GM23338 (cell line): ENCODE results near the gene MRPL27. TPM values are rescaled to one million over a fixed set of nuclear protein-coding genes. Genes with fewer than 3 reads are reported as not detected.

ENCODE experiments used
- ATAC-seq: fragments of 200-7000 bp; cut with Tn5 transposase; 3 replicates; pipeline ENCODE4 v1.9.1; 2020
- DNase-seq: peaks from one replicate; pipeline ENCODE4 v3.0.0-alpha.2; 2015; ENCODE audit warnings: low spot score
- H2AFZ ChIP-seq: fragments of 200-600 bp; sonication (generic); 2 replicates; pipeline ENCODE4 v1.8.0; 2016; ENCODE audit warnings: antibody characterized with exemption, mild to moderate bottlenecking, moderate library complexity
- H3F3A ChIP-seq: fragments of 200-600 bp; sonication (generic); replicated peaks from 2 replicates; pipeline ENCODE4 v1.8.0; 2017; ENCODE audit warnings: antibody characterized with exemption, mixed run types, low read depth
- H3K27ac ChIP-seq: fragments of 200-600 bp; sonication (generic); 2 replicates; pipeline ENCODE4 v1.6.1; 2016; ENCODE audit warnings: low read depth
- H3K27me3 ChIP-seq: fragments of 200-600 bp; sonication (generic); 2 replicates; pipeline ENCODE4 v1.8.0; 2016; ENCODE audit warnings: mild to moderate bottlenecking, mixed run types, moderate library complexity; ENCODE audit not compliant: insufficient read depth
- H3K36me3 ChIP-seq: fragments of 200-600 bp; sonication (generic); 2 replicates; pipeline ENCODE4 v1.8.0; 2016; ENCODE audit warnings: mild to moderate bottlenecking; ENCODE audit not compliant: insufficient read depth
- H3K4me1 ChIP-seq: fragments of 200-600 bp; sonication (generic); 2 replicates; pipeline ENCODE4 v1.8.0; 2016; ENCODE audit warnings: mild to moderate bottlenecking, moderate library complexity; ENCODE audit not compliant: insufficient read depth
- H3K4me2 ChIP-seq: fragments of 200-600 bp; sonication (generic); 2 replicates; pipeline ENCODE4 v1.7.1; 2017; ENCODE audit warnings: mixed run types
- H3K4me3 ChIP-seq: fragments of 200-600 bp; sonication (generic); 2 replicates; pipeline ENCODE4 v1.6.1; 2016; ENCODE audit warnings: mixed run types
- H3K79me2 ChIP-seq: fragments of 200-600 bp; sonication (generic); replicated peaks from 2 replicates; pipeline ENCODE4 v1.8.0; 2017; ENCODE audit warnings: mild to moderate bottlenecking; ENCODE audit not compliant: insufficient read depth
- H3K9me2 ChIP-seq: fragments of 200-600 bp; sonication (generic); 2 replicates; pipeline ENCODE4 v1.8.0; 2017; ENCODE audit not compliant: insufficient read depth
- H4K20me1 ChIP-seq: fragments of 200-600 bp; sonication (generic); replicated peaks from 2 replicates; pipeline ENCODE4 v1.8.0; 2017; ENCODE audit warnings: mild to moderate bottlenecking; ENCODE audit not compliant: insufficient read depth
- H3K27ac Mint-ChIP-seq: 2 replicates; pipeline ENCODE4 v1.8.0; 2020; ENCODE audit warnings: inconsistent platforms, mild to moderate bottlenecking, moderate library complexity, mixed read lengths
- H3K27me3 Mint-ChIP-seq: 3 replicates; pipeline ENCODE4 v1.8.0; 2022; ENCODE audit warnings: low read depth, mild to moderate bottlenecking, moderate library complexity, mixed read lengths, inconsistent platforms; ENCODE audit not compliant: insufficient read depth, poor library complexity
- H3K36me3 Mint-ChIP-seq: 3 replicates; pipeline ENCODE4 v1.8.0; 2021; ENCODE audit warnings: low read depth, mild to moderate bottlenecking, inconsistent platforms, moderate library complexity, mixed read lengths
- H3K4me1 Mint-ChIP-seq: 3 replicates; pipeline ENCODE4 v1.8.0; 2020; ENCODE audit warnings: mild to moderate bottlenecking, inconsistent platforms, mixed read lengths
- H3K4me3 Mint-ChIP-seq: 3 replicates; pipeline ENCODE4 v1.8.0; 2021; ENCODE audit warnings: moderate library complexity, mild to moderate bottlenecking, inconsistent platforms, mixed read lengths
- H3K9me3 Mint-ChIP-seq: 3 replicates; pipeline ENCODE4 v1.8.0; 2020; ENCODE audit warnings: moderate library complexity, mild to moderate bottlenecking, inconsistent platforms, mixed read lengths
- CREB1 ChIP-seq: fragments of 250-450 bp; sonication (Bioruptor Pico); IDR thresholded peaks from 2 replicates; pipeline ENCODE4 v1.5.0; 2020; ENCODE audit warnings: low read depth, mild to moderate bottlenecking, moderate library complexity
- EZH2 ChIP-seq: fragments of 200-600 bp; sonication (generic); IDR thresholded peaks from one replicate; pipeline ENCODE4 v1.8.0; 2017; ENCODE audit warnings: antibody characterized with exemption, mild to moderate bottlenecking, low read depth; ENCODE audit not compliant: unreplicated experiment
- EZH2phosphoT487 ChIP-seq: fragments of 200-600 bp; sonication (generic); IDR thresholded peaks from one replicate; pipeline ENCODE4 v1.8.1; 2018; ENCODE audit warnings: antibody characterized with exemption; ENCODE audit not compliant: unreplicated experiment
- JUNB ChIP-seq: IDR thresholded peaks from one replicate; pipeline ENCODE4 v1.6.1; 2016; ENCODE audit warnings: antibody characterized with exemption; ENCODE audit not compliant: unreplicated experiment
- NANOG ChIP-seq: IDR thresholded peaks from 2 replicates; pipeline ENCODE4 v1.6.1; 2016; ENCODE audit warnings: antibody characterized with exemption, borderline replicate concordance
- POLR2AphosphoS5 ChIP-seq: IDR thresholded peaks from 2 replicates; pipeline ENCODE4 v1.6.1; 2016; ENCODE audit warnings: antibody characterized with exemption, low read depth
- STAT1 ChIP-seq: IDR thresholded peaks from one replicate; pipeline ENCODE4 v1.6.1; 2016; ENCODE audit warnings: antibody characterized with exemption; ENCODE audit not compliant: unreplicated experiment
- ZNF114 ChIP-seq: fragments of 250-450 bp; sonication (Bioruptor Pico); IDR thresholded peaks from 2 replicates; pipeline ENCODE4 v1.5.0; 2020; ENCODE audit warnings: mild to moderate bottlenecking, moderate library complexity
- ZNF331 ChIP-seq: fragments of 250-450 bp; sonication (Bioruptor Pico); IDR thresholded peaks from 2 replicates; pipeline ENCODE4 v1.5.0; 2020; ENCODE audit warnings: low read depth, mild to moderate bottlenecking, moderate library complexity
- polyA plus RNA-seq: library from polyadenylated mRNA; unstranded; fragments of >200 nt; fragmentation: Nextera tagmentation; extraction: Ambion mirVana; gene quantifications from 2 replicates; pipeline ENCODE4 v1.2.1, GENCODE V29; 2016
- total RNA-seq: library from RNA; depleted of rRNA; stranded (reverse); fragments of >200 nt; shearing (Covaris generic); gene quantifications from 2 replicates; pipeline ENCODE4 v1.2.3, GENCODE V29; 2014
- TF ChIP-seq, protein P1 (sequence below), 2 experiments: fragments of 200-600 bp in 1 of 2; sonication (generic) in 1 of 2; conservative IDR thresholded peaks; 2 replicates each; pipeline versions ENCODE4 v1.5.1 to v1.6.1; 2016 to 2017; ENCODE audit warnings: antibody characterized with exemption in 2 of 2, low read depth in 2 of 2, mild to moderate bottlenecking in 2 of 2, moderate library complexity in 1 of 2
- TF ChIP-seq, protein P2 (sequence below): IDR thresholded peaks from one replicate; pipeline ENCODE4 v1.6.1; 2018; ENCODE audit warnings: antibody characterized with exemption; ENCODE audit not compliant: unreplicated experiment
- TF ChIP-seq, protein P3 (sequence below): IDR thresholded peaks from 2 replicates; pipeline ENCODE4 v1.6.1; 2016; ENCODE audit warnings: antibody characterized with exemption

The MRPL27 gene
- total and polyA plus RNA-seq, 2 experiments from 2014 or later = 74.3 to 227 TPM

DNA sequence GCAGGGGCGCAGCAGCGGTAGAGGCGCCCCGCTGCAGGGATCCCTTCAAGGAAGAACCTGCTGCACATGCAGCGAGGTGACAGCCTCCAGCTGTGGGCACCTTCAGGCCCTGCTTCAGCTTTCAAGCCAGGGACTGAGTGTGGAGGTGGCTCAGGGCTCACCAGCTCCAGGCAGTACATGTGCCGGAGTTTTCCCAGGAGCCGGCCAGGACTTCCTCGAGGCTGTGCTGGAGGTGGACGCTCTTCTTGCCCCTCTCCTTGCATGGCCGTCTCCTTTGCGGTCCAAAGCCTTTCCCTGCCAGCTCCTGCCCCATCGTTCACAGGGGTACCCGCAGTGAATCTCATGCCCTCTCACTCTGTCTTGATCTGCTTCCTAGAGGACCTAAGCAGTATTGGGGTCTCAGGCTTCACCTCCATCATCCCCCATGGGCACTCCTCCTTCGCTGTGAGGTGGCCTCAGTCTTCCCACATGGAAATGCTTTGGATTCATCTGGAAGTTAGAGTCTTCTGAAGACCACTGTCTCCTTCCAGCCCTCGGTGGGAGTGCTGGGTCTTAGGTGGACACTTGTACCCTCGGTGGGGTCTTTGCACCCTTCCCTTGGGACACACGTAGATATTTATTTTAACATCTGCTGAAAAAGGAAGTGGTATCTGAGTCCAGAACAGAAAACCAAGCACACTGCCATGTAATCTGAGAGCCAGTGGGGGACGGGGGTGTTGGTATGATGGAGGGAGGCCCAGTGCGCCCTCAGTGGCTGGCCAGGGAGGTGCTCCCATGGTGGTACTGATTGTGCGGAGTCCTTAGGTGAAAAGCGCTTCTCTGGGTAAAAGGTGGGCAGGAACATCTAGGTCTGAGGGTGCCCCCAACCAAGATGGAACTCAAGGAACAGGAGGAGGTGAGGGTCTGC, 20.0 kb downstream of the MRPL27 start:
- Histone ChIP-seq H3K9me2 (no peaks in the 10 kb centered on the region), H4K20me1 (peaks cover 2% of the 10 kb centered on the region; the same call in 1 of the 2 replicates), H3K27me3 (no peaks in the 10 kb centered on the region), H3K27ac (no peak overlapping the region), H3K79me2 (peaks cover 18% of the 10 kb centered on the region), H3K4me3 (no peak overlapping the region), H3K36me3 (no peaks in the 10 kb centered on the region), H3K4me1 (peaks cover 6% of the 10 kb centered on the region), H3F3A (no peaks in the 10 kb centered on the region), H3K4me2 (no peak overlapping the region), H2AFZ (no peak overlapping the region)
- TF ChIP-seq, protein P1, sequence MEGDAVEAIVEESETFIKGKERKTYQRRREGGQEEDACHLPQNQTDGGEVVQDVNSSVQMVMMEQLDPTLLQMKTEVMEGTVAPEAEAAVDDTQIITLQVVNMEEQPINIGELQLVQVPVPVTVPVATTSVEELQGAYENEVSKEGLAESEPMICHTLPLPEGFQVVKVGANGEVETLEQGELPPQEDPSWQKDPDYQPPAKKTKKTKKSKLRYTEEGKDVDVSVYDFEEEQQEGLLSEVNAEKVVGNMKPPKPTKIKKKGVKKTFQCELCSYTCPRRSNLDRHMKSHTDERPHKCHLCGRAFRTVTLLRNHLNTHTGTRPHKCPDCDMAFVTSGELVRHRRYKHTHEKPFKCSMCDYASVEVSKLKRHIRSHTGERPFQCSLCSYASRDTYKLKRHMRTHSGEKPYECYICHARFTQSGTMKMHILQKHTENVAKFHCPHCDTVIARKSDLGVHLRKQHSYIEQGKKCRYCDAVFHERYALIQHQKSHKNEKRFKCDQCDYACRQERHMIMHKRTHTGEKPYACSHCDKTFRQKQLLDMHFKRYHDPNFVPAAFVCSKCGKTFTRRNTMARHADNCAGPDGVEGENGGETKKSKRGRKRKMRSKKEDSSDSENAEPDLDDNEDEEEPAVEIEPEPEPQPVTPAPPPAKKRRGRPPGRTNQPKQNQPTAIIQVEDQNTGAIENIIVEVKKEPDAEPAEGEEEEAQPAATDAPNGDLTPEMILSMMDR (conservative IDR thresholded peaks at IDR 0.05; ENCODE audit: low read depth in 2 of 2) = 0 out of 4 replicates have a peak, but pooled peaks of 1 of the 2 experiments have one; percentile 6
- TF ChIP-seq, protein P2, sequence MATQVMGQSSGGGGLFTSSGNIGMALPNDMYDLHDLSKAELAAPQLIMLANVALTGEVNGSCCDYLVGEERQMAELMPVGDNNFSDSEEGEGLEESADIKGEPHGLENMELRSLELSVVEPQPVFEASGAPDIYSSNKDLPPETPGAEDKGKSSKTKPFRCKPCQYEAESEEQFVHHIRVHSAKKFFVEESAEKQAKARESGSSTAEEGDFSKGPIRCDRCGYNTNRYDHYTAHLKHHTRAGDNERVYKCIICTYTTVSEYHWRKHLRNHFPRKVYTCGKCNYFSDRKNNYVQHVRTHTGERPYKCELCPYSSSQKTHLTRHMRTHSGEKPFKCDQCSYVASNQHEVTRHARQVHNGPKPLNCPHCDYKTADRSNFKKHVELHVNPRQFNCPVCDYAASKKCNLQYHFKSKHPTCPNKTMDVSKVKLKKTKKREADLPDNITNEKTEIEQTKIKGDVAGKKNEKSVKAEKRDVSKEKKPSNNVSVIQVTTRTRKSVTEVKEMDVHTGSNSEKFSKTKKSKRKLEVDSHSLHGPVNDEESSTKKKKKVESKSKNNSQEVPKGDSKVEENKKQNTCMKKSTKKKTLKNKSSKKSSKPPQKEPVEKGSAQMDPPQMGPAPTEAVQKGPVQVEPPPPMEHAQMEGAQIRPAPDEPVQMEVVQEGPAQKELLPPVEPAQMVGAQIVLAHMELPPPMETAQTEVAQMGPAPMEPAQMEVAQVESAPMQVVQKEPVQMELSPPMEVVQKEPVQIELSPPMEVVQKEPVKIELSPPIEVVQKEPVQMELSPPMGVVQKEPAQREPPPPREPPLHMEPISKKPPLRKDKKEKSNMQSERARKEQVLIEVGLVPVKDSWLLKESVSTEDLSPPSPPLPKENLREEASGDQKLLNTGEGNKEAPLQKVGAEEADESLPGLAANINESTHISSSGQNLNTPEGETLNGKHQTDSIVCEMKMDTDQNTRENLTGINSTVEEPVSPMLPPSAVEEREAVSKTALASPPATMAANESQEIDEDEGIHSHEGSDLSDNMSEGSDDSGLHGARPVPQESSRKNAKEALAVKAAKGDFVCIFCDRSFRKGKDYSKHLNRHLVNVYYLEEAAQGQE = no peak
- H3K36me3 Mint-ChIP-seq = peaks cover 41% of the 10 kb centered on the region
- peaks cover 10% of the 10 kb centered on the region for H3K4me1 Mint-ChIP-seq
- H3K27ac Mint-ChIP-seq = no peak overlapping the region
- no peak overlapping the region for H3K4me3 Mint-ChIP-seq
- peaks cover 13% of the 10 kb centered on the region for H3K27me3 Mint-ChIP-seq
- DNase-seq (no peak), ATAC-seq (peak; percentile 55)
- H3K9me3 Mint-ChIP-seq = no peaks in the 10 kb centered on the region; the same call in 2 of the 3 replicates

DNA sequence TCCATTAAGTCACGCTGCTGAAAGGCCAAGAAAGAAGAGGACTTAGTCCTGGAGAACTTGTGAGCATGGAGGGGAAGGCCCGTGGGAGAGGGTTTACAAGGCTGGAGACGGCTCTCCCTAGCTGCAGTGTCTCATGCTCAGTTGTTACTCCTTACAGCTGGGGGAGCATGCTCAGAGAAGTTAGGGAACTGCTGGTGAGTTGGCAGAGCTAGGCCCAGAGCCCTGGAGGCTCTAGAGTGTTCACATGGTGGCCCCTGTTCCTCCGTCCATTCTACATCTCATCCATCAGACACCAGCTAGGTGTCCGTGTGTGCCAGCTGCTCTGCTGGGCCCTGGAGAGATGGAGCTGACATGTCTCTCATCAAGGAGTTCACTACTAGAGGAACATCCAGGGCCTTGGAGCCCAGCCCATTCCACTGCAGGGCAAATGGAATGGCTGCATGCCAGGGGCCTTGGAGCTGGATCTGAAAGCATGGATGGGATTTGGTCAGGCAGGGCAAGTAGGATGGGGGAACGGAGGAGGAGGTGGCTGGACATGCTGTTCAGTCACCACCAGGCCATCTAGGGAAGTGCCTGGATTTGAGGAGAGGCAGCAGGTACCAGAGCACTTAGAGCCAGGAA, 20.8 kb downstream of the MRPL27 start:
- Histone ChIP-seq H3K4me1 (peaks cover 11% of the 10 kb centered on the region), H3K27me3 (no peaks in the 10 kb centered on the region), H3K36me3 (no peaks in the 10 kb centered on the region), H3F3A (no peaks in the 10 kb centered on the region), H3K9me2 (no peaks in the 10 kb centered on the region), H4K20me1 (peaks cover 6% of the 10 kb centered on the region; the same call in 1 of the 2 replicates), H3K27ac (no peak overlapping the region), H3K4me2 (no peak overlapping the region), H2AFZ (no peak overlapping the region), H3K79me2 (peaks cover 25% of the 10 kb centered on the region), H3K4me3 (no peak overlapping the region)
- no peak overlapping the region; the same call in 2 of the 3 replicates for H3K4me3 Mint-ChIP-seq
- no peaks in the 10 kb centered on the region; the same call in 2 of the 3 replicates for H3K9me3 Mint-ChIP-seq
- ATAC-seq (no peak), DNase-seq (no peak)
- peaks cover 18% of the 10 kb centered on the region for H3K4me1 Mint-ChIP-seq
- peaks cover 36% of the 10 kb centered on the region for H3K36me3 Mint-ChIP-seq
- H3K27me3 Mint-ChIP-seq = peaks cover 13% of the 10 kb centered on the region
- no peak overlapping the region for H3K27ac Mint-ChIP-seq
- TF ChIP-seq EZH2phosphoT487 (no peak), EZH2 (no peak), STAT1 (no peak), CREB1 (CRISPR knock-in tag) (no peak), JUNB (no peak), POLR2AphosphoS5 (no peak), NANOG (no peak), ZNF114 (CRISPR knock-in tag) (no peak), ZNF331 (CRISPR knock-in tag) (no peak)
- TF ChIP-seq, protein P3, sequence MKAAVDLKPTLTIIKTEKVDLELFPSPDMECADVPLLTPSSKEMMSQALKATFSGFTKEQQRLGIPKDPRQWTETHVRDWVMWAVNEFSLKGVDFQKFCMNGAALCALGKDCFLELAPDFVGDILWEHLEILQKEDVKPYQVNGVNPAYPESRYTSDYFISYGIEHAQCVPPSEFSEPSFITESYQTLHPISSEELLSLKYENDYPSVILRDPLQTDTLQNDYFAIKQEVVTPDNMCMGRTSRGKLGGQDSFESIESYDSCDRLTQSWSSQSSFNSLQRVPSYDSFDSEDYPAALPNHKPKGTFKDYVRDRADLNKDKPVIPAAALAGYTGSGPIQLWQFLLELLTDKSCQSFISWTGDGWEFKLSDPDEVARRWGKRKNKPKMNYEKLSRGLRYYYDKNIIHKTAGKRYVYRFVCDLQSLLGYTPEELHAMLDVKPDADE = no peak
